Right ventricle myocardium inferior (tissue), 1 donor: Measurements from ENCODE around the gene XIRP1. TPM values are rescaled to one million over a fixed set of nuclear protein-coding genes. Genes with fewer than 3 reads are reported as not detected.

Experiments used
- ATAC-seq: fragments of 200-7000 bp; cut with Tn5 transposase; one replicate; pipeline ENCODE4 v1.9.1; 2020; ENCODE audit warnings: mild to moderate bottlenecking, moderate library complexity
- DNase-seq: peaks from one replicate; pipeline ENCODE4 v3.0.0; 2021; ENCODE audit errors: missing footprints
- intact Hi-C: fragments of 100-400 bp; cut with DNase I; formaldehyde crosslinking; loops from one replicate; pipeline ENCODE4 v1.11.0; 2022
- total RNA-seq: library from RNA; stranded (reverse); fragmentation: NEBNext Ultra II Directional; extraction: Animal tissue kit (Norgen Biotek cat#: 25700); gene quantifications from one replicate; pipeline ENCODE4 v1.2.1, GENCODE V29; 2021
- donor health status: DM: no; HTN: yes; CAD: no; lungs with severe emphysema.

Gene XIRP1
- total RNA-seq, 1 donor from 2014 or later, result 317 TPM

- no peak for DNase-seq
- ATAC-seq, result no peak
- intact Hi-C loops, result no loop called here
Observed at GRCh38 chr3:39210078-39210477, 17.7 kb upstream of the XIRP1 start.

- intact Hi-C loops, result loop anchor here (5.0 kb wide), 1 partner anchor 53 kb away; no protein-coding TSS in a partner anchor
- DNase-seq (no peak), ATAC-seq (no peak)
Observed at GRCh38 chr3:39209329-39209970, 17.1 kb upstream of the XIRP1 start.

GRCh38 chr3:39208463-39209055 is 16.2 kb upstream of the XIRP1 start:
- DNase-seq, result peak; percentile 68
- intact Hi-C loops, result loop anchor here (1.0 to 5.0 kb wide), 2 partner anchors 54 to 80 kb away; no protein-coding TSS in a partner anchor
- ATAC-seq, result peak; percentile 81

- ATAC-seq (no peak), DNase-seq (no peak)
- intact Hi-C loops, result loop anchor here (1.0 to 5.0 kb wide), 2 partner anchors 55 to 81 kb away; no protein-coding TSS in a partner anchor
Observed at GRCh38 chr3:39207361-39208186, 15.2 kb upstream of the XIRP1 start.

GRCh38 chr3:39205919-39206516 is 13.6 kb upstream of the XIRP1 start:
- DNase-seq (peak; percentile 42), ATAC-seq (no peak)
- intact Hi-C loops, result loop anchor here (5.0 kb wide), 1 partner anchor 56 kb away; no protein-coding TSS in a partner anchor

GRCh38 chr3:39205131-39205530 is 12.7 kb upstream of the XIRP1 start:
- intact Hi-C loops, result loop anchor here (5.0 kb wide), 1 partner anchor 57 kb away; no protein-coding TSS in a partner anchor
- DNase-seq (no peak), ATAC-seq (no peak)

GRCh38 chr3:39203860-39204259 is 11.5 kb upstream of the XIRP1 start:
- no peak for DNase-seq
- intact Hi-C loops, result no loop called here
- ATAC-seq, result no peak

- intact Hi-C loops, result no loop called here
- ATAC-seq (no peak), DNase-seq (no peak)
Observed at GRCh38 chr3:39203402-39203801, 11.0 kb upstream of the XIRP1 start.

GRCh38 chr3:39202094-39202493 is 9.7 kb upstream of the XIRP1 start:
- intact Hi-C loops, result no loop called here
- DNase-seq (peak; percentile 56), ATAC-seq (peak; percentile 19)

GRCh38 chr3:39196671-39197356 is 4.4 kb upstream of the XIRP1 start:
- ATAC-seq (no peak), DNase-seq (no peak)
- intact Hi-C loops, result no loop called here

GRCh38 chr3:39196034-39196433 is 3.6 kb upstream of the XIRP1 start:
- ATAC-seq (no peak), DNase-seq (no peak)
- intact Hi-C loops, result no loop called here

GRCh38 chr3:39193391-39193790 is 996 bp upstream of the XIRP1 start:
- intact Hi-C loops, result loop anchor here (5.0 kb wide), 2 partner anchors 66 to 189 kb away; partner anchors contain the start of gene SLC25A38
- ATAC-seq (no peak), DNase-seq (no peak)

- intact Hi-C loops, result loop anchor here (5.0 kb wide), 2 partner anchors 64 to 191 kb away; partner anchors contain the start of gene SLC25A38
- no peak for DNase-seq
- ATAC-seq, result peak; percentile 29
Observed at GRCh38 chr3:39191773-39192172, 622 bp downstream of the XIRP1 start.

- peak; percentile 31 for ATAC-seq
- DNase-seq, result no peak
- intact Hi-C loops, result loop anchor here (5.0 kb wide), 2 partner anchors 64 to 191 kb away; partner anchors contain the start of gene SLC25A38
Observed at GRCh38 chr3:39191111-39191510, 1.3 kb downstream of the XIRP1 start.

GRCh38 chr3:39190281-39191025 is 1.9 kb downstream of the XIRP1 start:
- intact Hi-C loops, result loop anchor here (1.0 to 5.0 kb wide), 3 partner anchors 63 to 192 kb away; partner anchors contain the start of gene SLC25A38
- DNase-seq (no peak), ATAC-seq (peak; percentile 49)

GRCh38 chr3:39189959-39190269 is 2.5 kb downstream of the XIRP1 start:
- intact Hi-C loops, result loop anchor here (1.0 to 5.0 kb wide), 3 partner anchors 63 to 192 kb away; partner anchors contain the start of gene SLC25A38
- no peak for DNase-seq
- peak; percentile 51 for ATAC-seq

- no peak for DNase-seq
- ATAC-seq, result no peak
- intact Hi-C loops, result no loop called here
Observed at GRCh38 chr3:39189150-39189958, 3.0 kb downstream of the XIRP1 start.
